Sigmoid colon (tissue), 7 donors: Measurements from ENCODE around the gene NSUN7. TPM values are rescaled to one million over a fixed set of nuclear protein-coding genes. Genes with fewer than 3 reads are reported as not detected.

ENCODE experiments used
- DNase-seq: peaks from one replicate; pipeline ENCODE4 v3.0.0-alpha.2; 2019
- H3K27ac ChIP-seq, 4 donors: fragments of 200-600 bp; sonication (generic); one replicate each; pipeline ENCODE4 v1.5.1; 2016 to 2019; ENCODE audit warnings: mild to moderate bottlenecking in 1 of 4
- H3K27me3 ChIP-seq, 3 donors: fragments of 200-600 bp; sonication (generic); one replicate each; pipeline ENCODE4 v1.5.1; 2019; ENCODE audit warnings: mild to moderate bottlenecking in 1 of 3
- H3K36me3 ChIP-seq, 4 donors: fragments of 200-600 bp; sonication (generic); one replicate each; pipeline ENCODE4 v1.5.1; 2016 to 2019
- H3K4me1 ChIP-seq, 4 donors: fragments of 200-600 bp; sonication (generic); one replicate each; pipeline ENCODE4 v1.5.1; 2017 to 2019
- H3K4me3 ChIP-seq, 4 donors: fragments of 200-600 bp; sonication (generic); one replicate each; pipeline ENCODE4 v1.5.1; 2017 to 2019; ENCODE audit warnings: mild to moderate bottlenecking in 2 of 4, moderate library complexity in 1 of 4
- H3K9me3 ChIP-seq, 4 donors: fragments of 200-600 bp in 3 of 4; sonication (generic) in 3 of 4; one replicate each; pipeline versions ENCODE4 v1.5.1 to v1.6.1; 2013 to 2019
- EP300 ChIP-seq, 4 donors: sonication (generic); formaldehyde crosslinking; IDR thresholded peaks; one replicate each; pipeline ENCODE4 v1.6.1; 2017; ENCODE audit warnings: antibody characterized with exemption in 4 of 4
- POLR2A ChIP-seq, 2 donors: fragments of 450-650 bp; IDR thresholded peaks; one replicate each; pipeline ENCODE4 v1.6.1; 2016; ENCODE audit warnings: antibody characterized with exemption in 2 of 2, mild to moderate bottlenecking in 2 of 2, moderate library complexity in 2 of 2
- POLR2AphosphoS5 ChIP-seq, 4 donors: sonication (generic); formaldehyde crosslinking; IDR thresholded peaks; one replicate each; pipeline ENCODE4 v1.6.1; 2017; ENCODE audit warnings: antibody characterized with exemption in 4 of 4
- WGBS, 2 donors: extraction: QIAGEN DNeasy Blood & Tissue Kit; methylation state at CpG; one replicate each; pipeline ENCODE4 v1.1.7; 2013; 5-methylcytosine and 5-hydroxymethylcytosine counted together
- intact Hi-C: fragments of 100-400 bp; cut with DNase I; formaldehyde crosslinking; loops from one replicate; pipeline ENCODE4 v1.15.1; 2023
- polyA plus RNA-seq, 3 donors: library from polyadenylated mRNA; stranded (reverse); fragments of 200-250 nt; gene quantifications; one replicate each; pipeline ENCODE4 v1.2.3, GENCODE V29; 2013
- total RNA-seq, 4 donors: library from RNA; depleted of rRNA; stranded (reverse); fragments of >200 nt; gene quantifications; one replicate each; pipeline ENCODE4 v1.1.0, GENCODE V29; 2016
- TF ChIP-seq, protein P1 (sequence below), 4 experiments: fragments of 450-650 bp in 3 of 4; fragments of 200-600 bp in 1 of 4; IDR thresholded peaks; one replicate each; pipeline ENCODE4 v1.5.1; 2016 to 2019; ENCODE audit warnings: antibody characterized with exemption in 4 of 4, mild to moderate bottlenecking in 3 of 4, moderate library complexity in 2 of 4
- donor health status: healthy with polysubstance abuse.
- donor health status: Bipolar disorder and iron deficiency.
- donor health status: healthy.

Gene NSUN7
- total and polyA plus RNA-seq, 7 donors: 1.4 to 7.5 (median 3.6) TPM

GRCh38 chr4:40720351-40720750, 29.4 kb upstream of the NSUN7 start:
- 83 to 91% methylated on average over 4 of the region's 4 CpGs for WGBS, 2 donors
- no peak overlapping the region for H3K27ac ChIP-seq
- H3K4me1 ChIP-seq: no peaks in the 10 kb centered on the region
- H3K27me3 ChIP-seq: no peaks in the 10 kb centered on the region
- TF ChIP-seq POLR2A (IDR thresholded peaks at IDR 0.05) (no peak), EP300 (IDR thresholded peaks at IDR 0.05) (no peak), POLR2AphosphoS5 (IDR thresholded peaks at IDR 0.05) (no peak)
- TF ChIP-seq, protein P1, sequence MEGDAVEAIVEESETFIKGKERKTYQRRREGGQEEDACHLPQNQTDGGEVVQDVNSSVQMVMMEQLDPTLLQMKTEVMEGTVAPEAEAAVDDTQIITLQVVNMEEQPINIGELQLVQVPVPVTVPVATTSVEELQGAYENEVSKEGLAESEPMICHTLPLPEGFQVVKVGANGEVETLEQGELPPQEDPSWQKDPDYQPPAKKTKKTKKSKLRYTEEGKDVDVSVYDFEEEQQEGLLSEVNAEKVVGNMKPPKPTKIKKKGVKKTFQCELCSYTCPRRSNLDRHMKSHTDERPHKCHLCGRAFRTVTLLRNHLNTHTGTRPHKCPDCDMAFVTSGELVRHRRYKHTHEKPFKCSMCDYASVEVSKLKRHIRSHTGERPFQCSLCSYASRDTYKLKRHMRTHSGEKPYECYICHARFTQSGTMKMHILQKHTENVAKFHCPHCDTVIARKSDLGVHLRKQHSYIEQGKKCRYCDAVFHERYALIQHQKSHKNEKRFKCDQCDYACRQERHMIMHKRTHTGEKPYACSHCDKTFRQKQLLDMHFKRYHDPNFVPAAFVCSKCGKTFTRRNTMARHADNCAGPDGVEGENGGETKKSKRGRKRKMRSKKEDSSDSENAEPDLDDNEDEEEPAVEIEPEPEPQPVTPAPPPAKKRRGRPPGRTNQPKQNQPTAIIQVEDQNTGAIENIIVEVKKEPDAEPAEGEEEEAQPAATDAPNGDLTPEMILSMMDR (IDR thresholded peaks at IDR 0.05): no peak
- H3K4me3 ChIP-seq: no peak overlapping the region
- no peak for DNase-seq
- H3K9me3 ChIP-seq: no peaks in the 10 kb centered on the region
- no peaks in the 10 kb centered on the region for H3K36me3 ChIP-seq
- intact Hi-C loops: no loop called here

DNA sequence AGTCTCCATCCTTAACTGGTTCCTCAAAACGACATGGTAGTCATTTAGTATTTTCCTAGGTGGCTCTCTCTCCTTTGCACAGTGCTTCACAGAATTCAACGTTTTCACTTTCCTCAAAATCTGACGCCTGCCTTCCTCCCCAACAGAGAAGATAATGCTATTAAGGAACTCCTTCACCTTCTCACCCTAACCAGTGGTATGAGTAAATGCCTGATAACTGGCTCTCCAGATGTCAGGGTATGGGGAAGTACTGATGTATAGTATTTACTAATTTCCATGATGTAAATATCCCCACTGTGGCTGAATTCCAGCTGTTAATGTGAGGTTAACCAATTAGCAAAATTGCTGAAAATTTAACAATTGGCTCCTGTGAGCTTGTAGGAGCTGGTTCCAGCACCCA, 28.8 kb upstream of the NSUN7 start:
- intact Hi-C loops: no loop called here
- Histone ChIP-seq H3K4me1 (no peaks in the 10 kb centered on the region), H3K27me3 (no peaks in the 10 kb centered on the region), H3K9me3 (no peaks in the 10 kb centered on the region), H3K36me3 (no peaks in the 10 kb centered on the region), H3K4me3 (no peak overlapping the region), H3K27ac (no peak overlapping the region)
- WGBS, 2 donors: 31 to 55% methylated on average over 3 of the region's 3 CpGs
- DNase-seq: no peak
- TF ChIP-seq POLR2A (IDR thresholded peaks at IDR 0.05) (no peak), EP300 (IDR thresholded peaks at IDR 0.05) (no peak), POLR2AphosphoS5 (IDR thresholded peaks at IDR 0.05) (no peak)
- TF ChIP-seq, protein P1 (IDR thresholded peaks at IDR 0.05): no peak

DNA sequence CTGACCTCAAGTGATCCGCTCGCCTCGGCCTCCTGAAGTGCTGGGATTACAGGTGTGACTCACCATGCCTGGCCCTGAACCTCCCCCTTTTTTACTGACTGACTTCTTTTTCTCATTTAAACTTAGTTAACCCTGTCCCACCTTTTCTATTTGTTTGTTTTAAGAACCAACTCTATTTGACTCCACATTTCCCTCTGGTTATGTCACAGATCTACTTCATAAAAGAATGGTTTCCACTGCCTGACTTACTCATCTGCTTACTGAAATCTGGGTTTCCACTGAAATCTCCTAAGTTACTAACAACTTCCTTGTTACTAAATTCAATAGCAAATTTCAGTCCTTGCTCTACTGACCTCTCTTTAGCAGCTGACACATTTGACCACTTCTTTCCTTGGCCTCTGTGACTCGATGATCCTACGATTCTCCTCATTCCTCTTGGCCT, 28.0 kb upstream of the NSUN7 start:
- TF ChIP-seq POLR2A (IDR thresholded peaks at IDR 0.05) (no peak), EP300 (IDR thresholded peaks at IDR 0.05) (no peak), POLR2AphosphoS5 (IDR thresholded peaks at IDR 0.05) (no peak)
- TF ChIP-seq, protein P1 (IDR thresholded peaks at IDR 0.05): no peak
- Histone ChIP-seq H3K4me1 (no peaks in the 10 kb centered on the region), H3K9me3 (no peaks in the 10 kb centered on the region), H3K36me3 (no peaks in the 10 kb centered on the region), H3K4me3 (no peak overlapping the region), H3K27ac (peak overlapping the region in 2 of 4 donors; percentile 21 to 36), H3K27me3 (no peaks in the 10 kb centered on the region)
- intact Hi-C loops: no loop called here
- 58 to 78% methylated on average over 5 of the region's 5 CpGs for WGBS, 2 donors
- no peak for DNase-seq

GRCh38 chr4:40722576-40723161, 27.1 kb upstream of the NSUN7 start:
- no peaks in the 10 kb centered on the region for H3K27me3 ChIP-seq
- DNase-seq: no peak
- no peak overlapping the region for H3K4me3 ChIP-seq
- intact Hi-C loops: no loop called here
- TF ChIP-seq POLR2AphosphoS5 (IDR thresholded peaks at IDR 0.05) (peak in 1 of 4 donors; percentile 44), POLR2A (IDR thresholded peaks at IDR 0.05) (no peak), EP300 (IDR thresholded peaks at IDR 0.05) (no peak)
- TF ChIP-seq, protein P1 (IDR thresholded peaks at IDR 0.05): no peak
- no peaks in the 10 kb centered on the region for H3K36me3 ChIP-seq
- 6 to 29% methylated on average over 5 of the region's 5 CpGs for WGBS, 2 donors
- peak overlapping the region in 3 of 4 donors; percentile 21 to 38 (median 36) for H3K27ac ChIP-seq
- no peaks in the 10 kb centered on the region for H3K4me1 ChIP-seq
- H3K9me3 ChIP-seq: no peaks in the 10 kb centered on the region

- Histone ChIP-seq H3K36me3 (no peaks in the 10 kb centered on the region), H3K27ac (peak overlapping the region in 1 of 4 donors; percentile 31), H3K9me3 (no peaks in the 10 kb centered on the region), H3K27me3 (no peaks in the 10 kb centered on the region), H3K4me1 (no peaks in the 10 kb centered on the region), H3K4me3 (no peak overlapping the region)
- 64 to 82% methylated on average over 3 of the region's 3 CpGs for WGBS, 2 donors
- intact Hi-C loops: no loop called here
- DNase-seq: no peak
- no peak for TF ChIP-seq POLR2AphosphoS5 (IDR thresholded peaks at IDR 0.05)
- TF ChIP-seq, protein P1 (IDR thresholded peaks at IDR 0.05): no peak
- no peak for TF ChIP-seq POLR2A (IDR thresholded peaks at IDR 0.05)
- TF ChIP-seq EP300 (IDR thresholded peaks at IDR 0.05): no peak
These were observed 26.0 kb upstream of the NSUN7 start for GRCh38 chr4:40723728-40724127.
